Measurements from ENCODE around the gene PRKAA1. TPM values are rescaled to one million over a fixed set of nuclear protein-coding genes. Genes with fewer than 3 reads are reported as not detected.
A peak's percentile ranks its signal among the peaks of the same experiment; 100 is the strongest.

PRKAA1 gene
- total RNA-seq, 1 donor from 2014 or later, result 39.2 TPM

GRCh38 chr5:40813698-40814281 is 15.6 kb upstream of the PRKAA1 start:
- no peaks in the 10 kb centered on the region for H3K9me3 Mint-ChIP-seq
- no peaks in the 10 kb centered on the region for H3K4me1 Mint-ChIP-seq
- DNase-seq (ENCODE audit: low read depth, low spot score), result no peak
- no peaks in the 10 kb centered on the region for H3K36me3 Mint-ChIP-seq (ENCODE audit: low read depth)
- no peak overlapping the region for H3K27ac Mint-ChIP-seq (ENCODE audit: unreplicated experiment)
- no peak overlapping the region for H3K4me3 Mint-ChIP-seq
- no peak for TF ChIP-seq CTCF (conservative IDR thresholded peaks at IDR 0.05)
- H3K27me3 Mint-ChIP-seq (ENCODE audit: low read depth), result no peaks in the 10 kb centered on the region

- no peaks in the 10 kb centered on the region for H3K9me3 Mint-ChIP-seq
- no peaks in the 10 kb centered on the region for H3K27me3 Mint-ChIP-seq (ENCODE audit: low read depth)
- H3K4me3 Mint-ChIP-seq, result no peak overlapping the region
- H3K27ac Mint-ChIP-seq (ENCODE audit: unreplicated experiment), result no peak overlapping the region
- peaks cover 6% of the 10 kb centered on the region for H3K4me1 Mint-ChIP-seq
- DNase-seq (ENCODE audit: low read depth, low spot score), result no peak
- H3K36me3 Mint-ChIP-seq (ENCODE audit: low read depth), result no peaks in the 10 kb centered on the region
- TF ChIP-seq CTCF (conservative IDR thresholded peaks at IDR 0.05), result no peak
These were observed 14.0 kb upstream of the PRKAA1 start for GRCh38 chr5:40812125-40812524.

GRCh38 chr5:40801771-40802562 is 3.8 kb upstream of the PRKAA1 start:
- no peak for DNase-seq (ENCODE audit: low read depth, low spot score)
- H3K36me3 Mint-ChIP-seq (ENCODE audit: low read depth), result no peaks in the 10 kb centered on the region
- TF ChIP-seq CTCF (conservative IDR thresholded peaks at IDR 0.05), result no peak
- H3K9me3 Mint-ChIP-seq, result no peaks in the 10 kb centered on the region
- peaks cover 22% of the 10 kb centered on the region for H3K4me1 Mint-ChIP-seq
- H3K27ac Mint-ChIP-seq (ENCODE audit: unreplicated experiment), result no peak overlapping the region
- peak overlapping the region; percentile 64 for H3K4me3 Mint-ChIP-seq
- H3K27me3 Mint-ChIP-seq (ENCODE audit: low read depth), result no peaks in the 10 kb centered on the region

GRCh38 chr5:40799258-40799657 is 1.1 kb upstream of the PRKAA1 start:
- no peaks in the 10 kb centered on the region for H3K27me3 Mint-ChIP-seq (ENCODE audit: low read depth)
- H3K4me1 Mint-ChIP-seq, result peaks cover 36% of the 10 kb centered on the region
- H3K4me3 Mint-ChIP-seq, result peak overlapping the region; percentile 97
- peaks cover 9% of the 10 kb centered on the region for H3K36me3 Mint-ChIP-seq (ENCODE audit: low read depth)
- H3K27ac Mint-ChIP-seq (ENCODE audit: unreplicated experiment), result no peak overlapping the region
- no peak for TF ChIP-seq CTCF (conservative IDR thresholded peaks at IDR 0.05)
- no peaks in the 10 kb centered on the region for H3K9me3 Mint-ChIP-seq
- no peak for DNase-seq (ENCODE audit: low read depth, low spot score)

- H3K27ac Mint-ChIP-seq (ENCODE audit: unreplicated experiment), result peak overlapping the region; percentile 92
- H3K4me3 Mint-ChIP-seq, result peak overlapping the region; percentile 97
- no peaks in the 10 kb centered on the region for H3K9me3 Mint-ChIP-seq
- peaks cover 9% of the 10 kb centered on the region for H3K36me3 Mint-ChIP-seq (ENCODE audit: low read depth)
- H3K27me3 Mint-ChIP-seq (ENCODE audit: low read depth), result no peaks in the 10 kb centered on the region
- no peak for TF ChIP-seq CTCF (conservative IDR thresholded peaks at IDR 0.05)
- DNase-seq (ENCODE audit: low read depth, low spot score), result no peak
- peaks cover 40% of the 10 kb centered on the region for H3K4me1 Mint-ChIP-seq
These were observed 632 bp upstream of the PRKAA1 start for GRCh38 chr5:40798801-40799210.

Data from neural crest cell (in vitro differentiated cells).